NCI-H1048 (cell line): ENCODE measurements around the gene CDC26.
"Not testable (repeated sequence)": the region's sequence is repeated elsewhere in the genome, so short reads cannot be mapped to it uniquely, and the experiment has no call there.

Experiments
- DNase-seq: peaks from one replicate; lab custom pipeline; 2025; lab: John Stamatoyannopoulos, UW

The CDC26 gene

DNA sequence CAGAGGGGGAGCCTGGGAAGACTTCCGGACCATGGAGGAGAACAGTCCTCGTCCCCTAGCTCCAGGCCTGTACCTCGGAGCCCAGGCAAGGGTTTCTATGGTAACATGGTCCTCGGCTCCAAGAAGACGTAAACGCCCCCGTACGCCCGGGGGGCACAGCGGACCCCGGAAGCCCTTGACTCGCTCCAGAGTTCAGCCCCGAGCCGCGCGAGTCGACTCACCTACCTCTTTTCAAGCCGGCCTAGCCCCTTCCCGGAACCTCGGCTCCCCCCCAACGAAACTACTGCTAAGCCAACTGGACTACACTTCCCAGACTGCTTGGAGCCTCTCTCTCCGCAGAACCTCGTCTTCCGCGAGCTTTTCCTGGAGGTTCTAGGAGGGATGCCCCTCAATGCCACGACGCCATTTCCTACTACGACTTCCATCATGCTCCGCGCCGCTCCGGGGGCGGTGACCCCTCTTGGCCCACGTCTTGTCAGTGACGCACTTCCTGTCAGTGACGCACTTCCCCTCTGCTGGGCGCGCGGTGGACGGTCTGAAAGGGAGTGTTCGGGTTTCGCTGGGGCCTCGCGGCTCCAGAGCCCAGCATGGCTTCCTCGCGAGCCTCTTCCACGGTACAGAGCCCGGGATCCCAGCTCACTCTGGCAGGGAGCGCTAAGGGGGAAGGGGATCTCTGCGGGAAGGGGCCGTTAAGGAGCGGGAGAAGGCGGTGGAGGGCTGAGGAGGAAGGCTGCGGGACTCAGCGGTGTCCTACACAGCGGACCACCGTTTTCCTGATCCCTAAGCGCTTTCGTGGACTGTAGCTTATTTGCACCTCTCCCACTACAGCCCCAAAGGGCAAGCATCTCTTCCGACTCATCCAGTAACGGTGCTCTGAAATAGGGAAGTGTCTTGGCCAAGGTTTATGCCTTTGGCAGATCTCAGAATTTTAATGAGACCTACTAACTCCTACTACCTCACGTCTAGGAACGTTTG lies at the start of gene CDC26, which contains the start of gene PRPF4:
TSS of gene CDC26 (minus strand) at position 416 of the 975 bp plus-strand sequence. CDS start 3,065 bp downstream, outside the sequence.
TSS of gene PRPF4 (plus strand) at position 502 of the 975 bp plus-strand sequence. CDS start at position 588, 86 bp downstream.
- DNase-seq: peak; percentile 94

DNA sequence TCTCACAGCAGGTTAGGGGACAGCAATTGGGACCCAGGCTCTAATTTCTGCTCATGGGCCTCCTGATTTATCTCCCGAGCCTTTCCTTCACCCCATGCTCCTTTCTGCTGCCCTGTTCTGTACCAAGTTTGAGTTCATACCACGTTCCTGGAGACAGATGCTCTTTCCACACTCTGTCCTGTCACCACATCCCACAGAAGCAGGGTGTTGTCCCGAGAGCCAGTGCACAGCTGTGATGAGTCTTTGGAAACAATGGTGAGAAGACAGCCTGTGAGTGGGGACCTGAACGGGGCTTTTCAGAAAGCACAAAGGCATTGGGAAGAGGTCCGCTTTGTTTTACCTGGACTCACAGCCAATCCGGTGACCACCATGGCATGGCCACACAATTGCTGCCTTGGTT lies 47.3 kb upstream of the CDC26 start:
- DNase-seq: no peak

DNA sequence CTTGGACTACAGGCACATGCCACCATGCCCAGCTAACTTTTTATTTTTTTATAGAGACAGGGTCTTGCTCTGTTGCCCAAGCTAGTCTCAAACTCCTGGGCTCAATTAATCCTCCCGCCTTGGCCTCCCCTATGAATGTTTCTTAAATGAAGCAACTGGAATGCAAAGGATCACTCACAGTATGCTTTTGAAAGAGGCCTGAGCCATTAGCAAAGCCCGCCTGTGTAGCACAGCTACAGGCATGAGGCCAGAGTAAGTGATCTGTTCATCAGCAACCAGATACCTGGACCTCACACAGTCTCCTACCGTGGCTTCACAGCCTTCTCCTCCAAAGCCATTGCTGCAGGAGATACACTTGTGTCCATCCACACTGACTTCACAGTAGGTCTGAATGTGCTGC lies 44.7 kb upstream of the CDC26 start:
- no peak for DNase-seq

DNA sequence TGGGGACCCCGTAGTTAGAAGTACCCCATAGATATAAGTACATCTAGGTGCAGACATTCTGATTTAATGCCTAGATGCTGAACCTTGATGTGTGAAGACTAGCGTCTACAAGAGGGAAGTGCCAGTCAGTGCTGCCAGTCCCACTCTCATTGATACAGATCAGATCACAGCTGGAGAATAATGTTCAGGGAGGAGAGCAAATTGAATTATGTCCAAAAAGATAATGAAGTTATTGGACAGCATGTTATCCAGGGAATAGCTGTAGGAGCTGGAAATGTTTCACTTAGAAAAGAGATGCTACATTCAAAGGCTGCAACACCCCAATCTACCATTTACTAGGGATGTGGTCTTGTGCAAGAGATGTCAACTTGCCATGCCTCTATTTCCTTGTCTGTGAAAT lies 43.7 kb upstream of the CDC26 start:
- DNase-seq: no peak

DNA sequence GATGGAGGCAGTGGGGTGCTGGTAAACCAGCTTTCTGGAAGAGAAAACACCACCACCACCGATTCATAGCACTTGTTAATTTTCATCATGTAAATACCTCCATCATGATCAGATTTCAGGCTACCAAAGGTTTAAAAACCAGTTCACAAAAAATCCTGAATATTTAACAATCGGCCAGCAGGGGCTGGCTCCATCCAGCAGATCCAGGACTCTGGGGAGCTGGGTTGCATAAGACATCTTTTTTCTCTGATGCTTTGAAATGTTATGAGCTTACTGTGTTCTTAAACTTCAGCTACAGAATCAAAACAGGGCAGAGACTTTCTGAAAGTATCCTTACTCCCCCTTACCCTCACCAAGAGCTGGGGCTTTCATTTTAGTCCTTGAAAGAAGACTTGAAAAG lies 42.4 kb upstream of the CDC26 start:
- no peak for DNase-seq

DNA sequence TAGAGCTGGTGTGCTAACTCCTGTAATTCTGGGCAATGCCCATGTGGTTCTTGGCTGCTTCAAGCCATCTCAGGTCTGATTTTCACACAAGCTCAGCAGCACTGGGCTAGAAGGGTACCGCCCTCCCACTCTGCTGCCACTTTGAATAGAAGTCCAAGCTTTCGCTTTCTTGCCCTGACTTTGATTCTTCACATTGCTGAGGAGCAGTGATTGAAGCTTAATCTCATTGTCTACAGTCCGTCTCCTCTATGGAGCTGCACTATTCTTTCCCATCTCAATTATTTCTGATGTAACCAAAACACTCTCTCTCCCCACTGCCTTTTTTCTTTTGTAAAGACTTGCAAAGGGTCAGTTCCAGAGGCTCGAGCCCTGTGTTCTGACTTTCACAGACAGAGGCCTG lies 40.7 kb upstream of the CDC26 start:
- DNase-seq: no peak

DNA sequence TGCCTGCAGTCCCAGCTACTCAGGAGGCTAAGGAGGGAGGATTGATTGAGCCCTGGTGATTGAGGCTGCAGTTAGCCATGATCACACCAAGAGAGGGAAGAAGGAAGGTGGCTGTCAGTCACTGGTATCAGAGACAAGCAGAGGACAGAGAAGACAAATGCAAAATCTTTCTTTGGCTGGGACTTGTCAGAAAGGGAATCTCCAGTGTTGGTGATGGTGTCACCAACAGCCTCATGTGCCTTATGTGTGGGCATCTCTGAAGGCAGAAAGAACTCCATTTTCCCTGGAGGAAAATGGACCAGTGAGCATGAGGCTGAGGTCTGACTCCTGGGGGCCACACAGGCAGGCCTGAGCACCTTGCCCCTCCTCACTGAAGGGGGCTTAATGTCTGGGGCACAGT lies 39.9 kb upstream of the CDC26 start:
- DNase-seq: no peak

DNA sequence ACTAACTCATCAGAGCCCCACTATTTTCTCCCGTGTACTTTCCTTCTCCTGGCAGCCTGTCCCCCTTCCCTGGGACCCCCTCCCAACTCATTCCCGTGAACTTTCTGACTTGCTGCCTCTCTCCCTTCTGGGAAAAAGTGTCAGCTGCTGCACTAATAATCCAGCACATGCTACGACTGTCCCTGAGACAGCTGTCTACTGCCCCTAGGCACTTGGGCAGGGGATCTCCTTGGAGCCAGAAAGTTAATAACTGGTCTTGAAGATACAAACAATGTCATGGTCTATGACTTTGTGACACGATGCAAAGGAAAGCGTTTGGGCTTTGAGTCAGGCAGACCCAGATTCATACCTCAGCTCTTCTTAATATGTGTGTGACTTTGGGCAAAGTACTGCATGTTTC lies 37.9 kb upstream of the CDC26 start:
- DNase-seq: no peak

DNA sequence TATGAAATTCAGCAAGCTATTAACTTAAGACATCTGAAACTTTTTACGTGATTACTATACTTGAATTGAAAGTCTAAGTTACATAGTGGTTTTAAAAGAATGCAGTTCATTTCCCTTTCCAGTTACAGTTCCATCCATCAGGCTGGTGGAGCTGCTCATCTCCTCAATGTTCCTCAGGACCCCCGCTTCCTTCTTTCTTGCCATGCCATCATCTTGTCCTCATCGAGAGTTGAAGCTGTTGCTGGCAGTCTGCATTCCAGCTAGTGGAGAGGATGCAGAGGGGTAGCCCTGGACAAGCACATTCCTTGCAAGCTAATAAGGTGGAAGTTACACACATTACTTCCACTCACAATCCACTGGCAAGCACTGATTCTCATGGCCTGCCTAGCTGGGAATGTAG lies 36.6 kb upstream of the CDC26 start:
- no peak for DNase-seq

DNA sequence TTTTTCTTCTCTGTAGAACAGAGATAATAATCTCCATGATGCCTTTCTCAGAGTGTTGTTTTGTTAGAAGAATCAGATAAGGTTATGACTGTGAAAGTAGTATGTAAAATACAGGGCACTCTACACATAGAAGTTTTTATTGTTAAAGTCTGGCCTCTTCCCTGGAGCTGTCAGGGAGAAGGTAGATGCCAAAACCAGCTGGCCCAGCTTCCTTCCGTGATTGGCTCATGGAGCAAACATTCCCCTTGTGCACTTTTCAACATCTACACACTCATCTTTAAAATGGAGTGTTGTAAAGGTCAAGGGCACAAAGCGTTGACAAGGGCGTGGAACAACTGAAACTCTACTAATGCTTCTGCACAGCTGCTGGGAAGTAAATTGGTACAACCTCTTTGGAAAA lies 35.2 kb upstream of the CDC26 start:
- no peak for DNase-seq

DNA sequence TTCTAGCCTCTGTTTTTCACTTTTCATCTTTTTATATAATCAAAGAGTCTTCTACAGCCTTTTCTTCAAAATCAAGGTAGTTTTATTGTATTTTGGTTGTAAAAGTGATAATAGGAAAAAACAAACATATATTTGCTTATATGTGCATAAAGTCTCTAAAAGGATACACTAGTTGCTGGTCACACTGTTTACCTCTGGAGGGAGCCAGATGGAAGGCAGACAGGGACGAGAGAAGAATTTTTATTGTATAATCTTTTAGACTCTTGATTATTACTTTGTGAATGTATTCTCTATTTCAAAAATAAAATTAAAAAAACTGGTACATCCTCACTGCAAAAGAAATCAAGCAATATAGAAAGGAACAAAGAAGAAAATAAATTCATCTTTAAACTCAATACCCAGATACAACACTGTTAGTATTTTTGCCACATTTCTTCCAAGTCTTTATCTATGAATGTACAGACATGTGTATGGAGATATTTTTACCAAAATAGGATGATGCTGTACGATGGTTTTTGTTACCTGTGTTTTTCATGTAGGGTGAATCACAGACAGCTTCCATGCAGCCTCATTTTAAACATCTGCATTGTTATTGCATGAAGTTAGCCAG lies 33.9 kb upstream of the CDC26 start:
- DNase-seq: no peak

DNA sequence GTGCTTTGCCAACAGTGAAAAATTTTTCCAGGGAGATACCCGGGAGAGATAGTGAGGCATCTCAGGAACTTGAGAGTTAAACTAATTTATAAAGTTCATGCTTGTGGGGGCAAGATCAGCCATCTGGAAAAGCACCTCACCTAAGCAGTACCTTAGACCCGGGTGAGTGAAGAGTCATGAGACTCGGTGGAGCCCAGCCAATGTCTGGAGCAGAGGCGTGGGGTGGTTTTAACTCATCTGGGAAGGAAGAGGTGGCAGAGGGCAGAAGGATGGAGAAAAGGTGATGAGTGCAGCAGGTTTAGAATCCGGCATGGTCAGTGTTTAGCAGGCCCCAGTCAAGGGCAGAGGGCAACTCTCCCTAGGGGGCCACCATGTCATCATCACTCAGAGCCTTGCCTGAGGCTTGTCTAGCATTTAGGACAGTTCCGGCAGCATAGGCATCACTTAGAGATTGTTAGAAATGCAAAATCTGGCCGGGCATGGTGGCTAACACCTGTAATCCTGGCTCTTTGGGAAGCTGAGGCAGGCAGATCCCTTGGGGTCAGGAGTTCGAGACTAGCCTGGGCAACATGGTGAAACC lies 32.1 kb upstream of the CDC26 start:
- DNase-seq: no peak

DNA sequence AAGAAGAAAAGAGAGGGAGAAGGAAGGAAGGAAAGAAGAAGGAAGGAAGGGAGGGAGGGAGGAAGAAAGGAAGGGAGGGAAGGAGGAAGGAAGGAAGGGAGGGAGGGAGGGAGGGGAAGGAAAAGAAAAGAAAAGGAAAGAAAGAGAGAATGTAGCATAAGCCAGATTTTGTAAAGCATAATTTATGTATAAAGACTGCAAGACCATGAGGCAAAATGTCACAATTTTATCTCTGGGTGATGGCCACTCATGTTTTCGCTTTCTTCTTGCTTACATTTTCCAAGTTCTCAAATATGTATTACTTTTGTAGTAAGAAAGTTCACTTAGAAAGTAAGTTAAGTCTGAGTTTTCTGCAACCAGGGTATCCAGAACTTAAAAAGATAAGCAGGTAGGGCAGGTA lies 31.2 kb upstream of the CDC26 start:
- DNase-seq: no peak

DNA sequence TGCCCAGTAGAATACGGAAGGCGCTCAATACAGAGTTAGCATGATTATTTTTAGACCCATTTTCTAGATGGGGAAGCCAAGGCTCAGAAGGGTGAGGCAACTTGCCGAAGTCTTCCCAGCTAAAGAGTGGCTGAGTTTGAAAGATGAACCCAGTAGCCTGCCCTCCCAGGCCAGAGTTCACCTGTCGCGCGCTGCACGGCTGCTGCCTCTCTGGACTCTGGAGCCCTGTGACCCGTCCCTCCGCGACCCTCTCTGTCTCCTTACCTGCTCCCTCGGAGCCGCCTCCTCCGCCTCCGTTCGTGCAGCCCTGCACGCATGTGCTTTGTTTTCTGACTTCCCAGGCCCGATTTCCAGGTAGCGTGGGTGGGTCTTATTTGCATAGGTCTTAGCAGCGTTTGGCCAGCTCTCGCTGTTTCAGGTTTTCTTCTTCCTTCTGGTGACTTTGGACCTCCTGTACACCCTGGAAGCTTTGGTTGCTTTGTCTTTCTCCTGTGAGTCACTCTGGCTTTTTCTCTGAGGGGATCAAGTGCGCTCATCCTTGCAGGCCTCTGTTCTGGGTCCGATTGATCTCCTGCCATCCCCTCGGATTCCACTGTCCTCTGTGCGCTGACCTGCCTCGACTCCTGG lies 27.5 kb upstream of the CDC26 start, which contains the start of gene RNF183:
TSS of gene RNF183 (minus strand) at position 585 of the 627 bp plus-strand sequence. CDS start 5,192 bp downstream, outside the sequence.
- no peak for DNase-seq

DNA sequence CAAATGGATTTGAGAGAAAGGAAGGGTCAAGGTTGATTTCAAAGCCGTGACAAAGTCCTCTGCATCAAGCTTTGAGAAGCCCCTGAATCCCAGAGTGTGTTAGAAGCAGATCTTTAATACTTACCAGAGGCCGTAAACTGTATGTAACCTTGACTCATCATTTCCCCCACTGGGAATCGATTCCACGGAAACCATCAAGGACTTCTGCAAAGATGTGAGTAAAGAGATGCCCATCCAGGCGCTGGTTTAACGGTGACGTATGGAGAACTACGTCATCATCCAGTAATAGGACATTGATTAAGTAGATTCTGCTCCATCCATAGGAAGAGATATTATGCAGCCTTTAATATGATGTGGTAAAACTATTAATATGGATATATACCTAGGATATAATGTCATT lies 26.2 kb upstream of the CDC26 start:
- no peak for DNase-seq

DNA sequence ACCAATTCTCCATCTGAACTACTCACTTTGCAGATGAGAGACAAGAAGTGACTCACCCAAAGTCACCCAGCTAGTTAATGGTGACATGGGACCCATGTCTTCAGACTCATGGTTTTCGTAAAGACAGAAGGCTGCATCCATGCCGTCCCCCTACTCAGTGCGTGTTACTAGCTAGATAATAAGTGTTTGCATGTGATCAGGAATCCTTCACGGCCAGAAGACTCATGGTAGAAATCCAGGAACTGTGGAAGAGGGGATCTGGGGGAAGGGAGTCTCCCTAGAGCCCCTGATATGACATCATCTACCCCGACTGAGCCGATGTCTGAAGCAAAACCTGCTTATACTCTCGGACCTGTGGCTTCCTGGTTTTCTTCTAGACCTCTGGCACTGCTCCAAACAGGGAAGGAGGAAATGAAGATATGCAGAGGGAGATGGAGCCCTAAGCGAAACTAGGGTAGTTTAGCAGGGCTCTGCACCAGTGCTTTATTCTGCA lies 24.5 kb upstream of the CDC26 start:
- DNase-seq: no peak

DNA sequence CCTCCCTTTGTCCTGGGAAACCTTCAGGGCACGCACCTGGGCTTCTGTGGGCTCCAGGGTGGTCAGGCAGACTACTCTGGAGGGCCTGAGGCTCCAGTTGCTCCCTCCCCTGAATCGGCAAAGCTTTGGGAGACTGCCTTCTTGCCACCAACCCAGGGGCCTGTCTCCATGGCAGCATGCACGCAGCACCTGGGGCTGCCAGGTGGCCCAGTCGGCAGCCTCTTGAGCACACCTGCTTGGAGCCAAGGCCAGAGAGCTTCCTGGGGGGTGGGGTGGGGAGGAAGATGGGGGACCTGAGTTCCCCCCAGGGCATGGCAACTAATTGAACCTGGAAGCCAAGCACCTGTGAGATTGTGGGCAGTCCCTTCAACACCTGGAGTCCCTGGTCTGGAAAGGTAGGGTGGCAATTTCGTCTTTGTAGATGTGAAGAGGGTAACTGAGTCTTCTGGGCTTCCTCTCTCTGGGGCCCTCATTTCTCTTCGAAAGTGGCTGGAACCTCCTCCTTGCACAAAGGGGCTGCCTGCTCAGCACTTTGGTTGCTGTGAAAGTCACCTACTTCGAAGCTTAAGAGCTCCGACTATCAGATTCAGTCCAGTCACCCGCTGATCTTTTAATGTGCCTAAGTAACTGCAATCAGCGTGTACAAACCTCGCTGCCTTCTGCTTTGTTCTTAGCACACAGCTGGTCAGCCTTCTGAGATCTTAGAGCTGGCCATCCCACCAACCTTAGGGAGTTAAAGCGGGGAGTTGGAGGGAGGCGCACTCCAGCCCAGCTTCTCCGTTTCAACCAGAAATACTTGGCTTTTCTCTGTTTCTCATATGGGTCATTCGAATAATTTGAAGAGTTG lies 23.8 kb upstream of the CDC26 start:
- no peak for DNase-seq

DNA sequence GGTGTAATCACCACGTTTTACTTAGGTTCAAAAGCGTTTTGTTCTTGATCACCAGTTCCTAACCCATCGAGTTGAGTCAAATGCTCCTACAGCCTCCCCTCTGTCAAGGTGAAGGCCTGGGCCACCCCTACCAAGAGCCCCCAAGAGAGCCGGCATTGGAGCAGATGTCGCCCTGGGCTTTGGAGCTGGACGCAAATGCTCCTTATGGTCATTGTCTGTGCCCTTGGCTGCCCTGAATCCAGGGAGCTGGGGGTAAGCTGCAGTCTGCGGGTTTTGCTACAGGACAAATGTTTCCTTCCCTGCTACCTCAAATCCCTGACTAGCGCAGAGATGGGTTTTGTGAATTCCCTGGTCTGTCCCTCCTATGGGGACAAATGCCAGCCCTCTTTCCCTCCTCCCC lies 22.9 kb upstream of the CDC26 start:
- no peak for DNase-seq

DNA sequence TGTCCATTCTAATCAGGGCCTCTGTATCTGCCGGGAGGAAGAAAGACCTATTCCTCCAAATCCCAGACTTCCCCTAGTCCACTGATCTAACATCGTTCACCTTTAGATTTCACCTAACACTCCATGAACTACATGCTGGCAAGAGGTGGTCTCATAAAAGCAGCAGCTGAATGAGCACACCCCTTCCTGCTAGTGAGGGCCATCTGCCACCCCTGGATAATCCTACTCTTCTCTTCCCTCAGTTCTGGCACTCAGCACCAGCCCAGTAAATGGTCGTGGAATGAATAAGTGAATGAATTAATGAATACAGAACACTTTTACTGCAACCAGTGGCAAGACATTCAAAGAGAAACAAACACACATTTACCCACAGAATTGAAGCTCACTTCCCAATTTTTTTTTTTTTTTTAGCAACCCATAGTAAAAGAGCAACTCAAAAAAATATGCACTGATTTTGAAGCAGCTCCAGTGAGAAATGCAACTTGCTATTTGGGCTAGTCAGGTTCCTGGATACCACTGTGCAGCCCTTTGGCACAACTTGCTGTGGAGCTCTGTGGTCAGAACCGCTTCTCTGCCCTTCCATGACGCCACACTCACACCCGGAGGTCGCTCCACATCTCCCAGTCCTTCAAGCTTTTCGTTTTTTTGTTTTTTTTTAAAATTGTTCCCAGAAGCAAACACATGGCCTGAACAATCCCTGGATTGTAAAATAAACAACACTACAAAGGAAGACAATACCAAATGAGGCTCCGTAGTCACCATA lies 21.6 kb upstream of the CDC26 start:
- DNase-seq: no peak

DNA sequence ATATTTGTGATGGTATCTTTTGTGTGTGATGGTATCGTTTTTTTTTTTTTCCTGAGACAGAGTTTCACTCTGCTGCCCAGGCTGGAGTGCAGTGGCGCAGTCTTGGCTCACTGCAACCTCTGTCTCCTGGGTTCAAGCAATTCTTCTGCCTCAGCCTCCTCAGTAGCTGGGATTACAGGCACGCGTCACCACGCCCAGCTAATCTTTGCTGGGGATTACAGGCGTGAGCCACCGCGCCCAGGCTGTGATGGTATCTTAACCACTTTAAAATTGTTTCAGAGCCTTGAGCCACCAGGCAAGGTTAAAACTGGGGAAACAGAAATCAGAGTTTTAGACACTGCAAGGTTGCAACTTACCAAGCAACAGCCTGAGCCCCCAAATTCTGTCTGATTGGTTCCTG lies 20.9 kb upstream of the CDC26 start:
- DNase-seq: not testable (repeated sequence)
